NCI-H1092 treated with DMSO at 0.1 percent for 48 hours (cell line): ENCODE measurements around the gene TMEM204.
"Not testable (repeated sequence)": the region's sequence is repeated elsewhere in the genome, so short reads cannot be mapped to it uniquely, and the experiment has no call there.

Experiments used
- DNase-seq: peaks from one replicate; lab custom pipeline; 2025; lab: John Stamatoyannopoulos, UW

The TMEM204 gene

GRCh38 chr16:1595511-1595910 lies 62.0 kb downstream of the TMEM204 start:
- not testable (repeated sequence) for DNase-seq

GRCh38 chr16:1596516-1596915 lies 63.0 kb downstream of the TMEM204 start:
- DNase-seq: no peak

GRCh38 chr16:1597154-1597553 lies 63.7 kb downstream of the TMEM204 start:
- DNase-seq: no peak

- DNase-seq: no peak
Measured at GRCh38 chr16:1601031-1601430, 67.6 kb downstream of the TMEM204 start.

GRCh38 chr16:1601489-1601888 lies 68.0 kb downstream of the TMEM204 start:
- DNase-seq: no peak

- DNase-seq: no peak
Measured at GRCh38 chr16:1602285-1602684, 68.8 kb downstream of the TMEM204 start.
